ENCODE data around the gene SRXN1. TPM values are rescaled to one million over a fixed set of nuclear protein-coding genes. Genes with fewer than 3 reads are reported as not detected.

Gene SRXN1
- polyA plus RNA-seq, 2 of the 4 experiments (the other 2 are of a cell fraction): 183 to 262 TPM

DNA sequence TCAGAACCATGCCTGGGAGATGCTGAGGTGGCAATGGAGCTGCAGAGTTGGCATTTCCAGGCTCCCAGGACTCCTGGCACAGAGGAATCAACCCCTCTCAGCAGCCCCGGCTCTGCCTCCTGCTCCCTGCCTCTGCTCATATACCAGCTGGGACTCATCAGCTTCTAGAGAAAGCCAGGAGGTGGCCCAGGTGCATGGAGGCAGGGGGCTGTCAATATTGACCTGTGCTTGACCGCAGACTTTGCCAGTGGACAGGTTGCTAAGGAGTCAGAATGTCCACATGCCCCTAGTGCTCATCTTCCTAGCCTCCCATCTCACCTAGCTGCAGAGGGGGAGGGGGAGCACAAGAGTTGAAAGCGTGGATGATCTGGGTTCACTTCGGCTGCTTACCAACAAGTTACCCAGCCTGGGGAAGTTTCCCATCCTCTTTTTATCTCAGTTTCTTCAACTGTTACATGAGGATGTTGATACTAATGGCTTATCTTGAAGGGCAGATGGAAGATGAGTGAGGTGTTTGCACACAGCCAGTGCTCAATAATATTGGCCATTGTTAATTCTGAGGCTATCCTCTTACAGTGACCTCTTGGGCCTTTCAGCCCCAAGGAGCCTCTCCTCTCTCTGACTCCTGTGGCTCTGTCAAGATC is 31.8 kb upstream of the SRXN1 start:
- no peak for ATAC-seq
- ChIA-PET CTCF (interaction anchor here (1.5 to 1.6 kb wide), 2 partner anchors 15 to 54 kb away, joined by 3 to 6 read pairs; no protein-coding TSS in a partner anchor), POLR2A (no interaction called here)
- H3K9me3 ChIP-seq: no peaks in the 10 kb centered on the region
- no peak for DNase-seq (ENCODE audit: low read depth in 1 of 2, low spot score in 1 of 2)
- no peak overlapping the region for H3K27ac ChIP-seq
- 61% methylated on average over 4 of the region's 4 CpGs for WGBS (ENCODE audit: missing lambda C conversion rate)
- H3K4me3 ChIP-seq: no peak overlapping the region
- no peak for TF ChIP-seq PHF8 (IDR thresholded peaks at IDR 0.05; ENCODE audit: borderline replicate concordance, low read depth)
- no peaks in the 10 kb centered on the region for H3K4me1 ChIP-seq
- no peak for FAIRE-seq
- H3K4me2 ChIP-seq: no peak overlapping the region

DNA sequence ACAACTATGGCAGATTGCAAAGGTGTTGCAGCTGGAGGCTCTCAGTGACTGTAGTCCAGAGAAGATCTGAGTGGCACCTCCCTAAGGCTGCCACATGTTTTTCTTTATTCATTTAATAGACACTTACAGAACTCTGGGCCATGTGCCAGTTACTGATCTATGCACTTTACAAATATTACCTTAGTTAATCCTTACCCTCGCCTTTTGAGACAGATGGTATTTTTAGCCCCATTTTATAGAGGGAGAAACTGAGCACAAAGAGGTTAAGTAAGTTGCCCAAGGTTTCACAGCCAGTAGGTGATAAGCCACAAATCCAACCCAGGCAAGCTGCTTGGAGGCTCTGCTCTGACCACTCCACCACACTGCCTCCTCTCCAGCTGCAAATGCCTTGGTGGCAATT is 29.1 kb upstream of the SRXN1 start:
- POLR2A ChIA-PET: no interaction called here
- CTCF ChIA-PET: interaction anchor here (0.8 to 3.4 kb wide), 4 partner anchors 9 to 46 kb away, joined by 4 to 22 read pairs (median 6); no protein-coding TSS in a partner anchor
- Histone ChIP-seq H3K9me3 (no peaks in the 10 kb centered on the region), H3K4me2 (no peak overlapping the region), H3K4me1 (0 out of 3 replicates have a peak, but pooled peaks cover 3% of the 10 kb centered on the region), H3K4me3 (no peak overlapping the region), H3K27ac (no peak overlapping the region)
- WGBS (ENCODE audit: missing lambda C conversion rate): 24% methylated on average over 1 of the region's 1 CpG
- FAIRE-seq: no peak
- TF ChIP-seq NR3C1 (IDR thresholded peaks at IDR 0.05) (no peak), BHLHE40 (IDR thresholded peaks at IDR 0.05; ENCODE audit: low read depth, low read length) (no peak), EP300 (IDR thresholded peaks at IDR 0.05) (no peak), HEYL (CRISPR knock-in tag; IDR thresholded peaks at IDR 0.05) (no peak), HDAC2 (IDR thresholded peaks at IDR 0.05) (no peak), FOSL2 (IDR thresholded peaks at IDR 0.05) (no peak), FOSL2 (CRISPR knock-in tag; IDR thresholded peaks at IDR 0.05) (no peak), NPAS2 (CRISPR knock-in tag; IDR thresholded peaks at IDR 0.05; ENCODE audit: borderline replicate concordance) (no peak), ZFP36 (IDR thresholded peaks at IDR 0.05; ENCODE audit: borderline replicate concordance, partially characterized antibody) (no peak), JUNB (IDR thresholded peaks at IDR 0.05) (no peak), RCOR1 (IDR thresholded peaks at IDR 0.05; ENCODE audit: low read depth, low read length) (no peak), RFX5 (IDR thresholded peaks at IDR 0.05) (no peak), HOXB5 (CRISPR knock-in tag; IDR thresholded peaks at IDR 0.05) (no peak), KDM5A (IDR thresholded peaks at IDR 0.05) (no peak), CHD2 (IDR thresholded peaks at IDR 0.05; ENCODE audit: low read length, partially characterized antibody) (no peak)
- TF ChIP-seq, protein P1, sequence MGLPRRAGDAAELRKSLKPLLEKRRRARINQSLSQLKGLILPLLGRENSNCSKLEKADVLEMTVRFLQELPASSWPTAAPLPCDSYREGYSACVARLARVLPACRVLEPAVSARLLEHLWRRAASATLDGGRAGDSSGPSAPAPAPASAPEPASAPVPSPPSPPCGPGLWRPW (IDR thresholded peaks at IDR 0.05): no peak
- TF ChIP-seq, protein P2, sequence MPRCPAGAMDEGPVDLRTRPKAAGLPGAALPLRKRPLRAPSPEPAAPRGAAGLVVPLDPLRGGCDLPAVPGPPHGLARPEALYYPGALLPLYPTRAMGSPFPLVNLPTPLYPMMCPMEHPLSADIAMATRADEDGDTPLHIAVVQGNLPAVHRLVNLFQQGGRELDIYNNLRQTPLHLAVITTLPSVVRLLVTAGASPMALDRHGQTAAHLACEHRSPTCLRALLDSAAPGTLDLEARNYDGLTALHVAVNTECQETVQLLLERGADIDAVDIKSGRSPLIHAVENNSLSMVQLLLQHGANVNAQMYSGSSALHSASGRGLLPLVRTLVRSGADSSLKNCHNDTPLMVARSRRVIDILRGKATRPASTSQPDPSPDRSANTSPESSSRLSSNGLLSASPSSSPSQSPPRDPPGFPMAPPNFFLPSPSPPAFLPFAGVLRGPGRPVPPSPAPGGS (IDR thresholded peaks at IDR 0.05): no peak
- TF ChIP-seq, protein P3, sequence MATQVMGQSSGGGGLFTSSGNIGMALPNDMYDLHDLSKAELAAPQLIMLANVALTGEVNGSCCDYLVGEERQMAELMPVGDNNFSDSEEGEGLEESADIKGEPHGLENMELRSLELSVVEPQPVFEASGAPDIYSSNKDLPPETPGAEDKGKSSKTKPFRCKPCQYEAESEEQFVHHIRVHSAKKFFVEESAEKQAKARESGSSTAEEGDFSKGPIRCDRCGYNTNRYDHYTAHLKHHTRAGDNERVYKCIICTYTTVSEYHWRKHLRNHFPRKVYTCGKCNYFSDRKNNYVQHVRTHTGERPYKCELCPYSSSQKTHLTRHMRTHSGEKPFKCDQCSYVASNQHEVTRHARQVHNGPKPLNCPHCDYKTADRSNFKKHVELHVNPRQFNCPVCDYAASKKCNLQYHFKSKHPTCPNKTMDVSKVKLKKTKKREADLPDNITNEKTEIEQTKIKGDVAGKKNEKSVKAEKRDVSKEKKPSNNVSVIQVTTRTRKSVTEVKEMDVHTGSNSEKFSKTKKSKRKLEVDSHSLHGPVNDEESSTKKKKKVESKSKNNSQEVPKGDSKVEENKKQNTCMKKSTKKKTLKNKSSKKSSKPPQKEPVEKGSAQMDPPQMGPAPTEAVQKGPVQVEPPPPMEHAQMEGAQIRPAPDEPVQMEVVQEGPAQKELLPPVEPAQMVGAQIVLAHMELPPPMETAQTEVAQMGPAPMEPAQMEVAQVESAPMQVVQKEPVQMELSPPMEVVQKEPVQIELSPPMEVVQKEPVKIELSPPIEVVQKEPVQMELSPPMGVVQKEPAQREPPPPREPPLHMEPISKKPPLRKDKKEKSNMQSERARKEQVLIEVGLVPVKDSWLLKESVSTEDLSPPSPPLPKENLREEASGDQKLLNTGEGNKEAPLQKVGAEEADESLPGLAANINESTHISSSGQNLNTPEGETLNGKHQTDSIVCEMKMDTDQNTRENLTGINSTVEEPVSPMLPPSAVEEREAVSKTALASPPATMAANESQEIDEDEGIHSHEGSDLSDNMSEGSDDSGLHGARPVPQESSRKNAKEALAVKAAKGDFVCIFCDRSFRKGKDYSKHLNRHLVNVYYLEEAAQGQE (IDR thresholded peaks at IDR 0.05): no peak
- TF ChIP-seq, protein P4, sequence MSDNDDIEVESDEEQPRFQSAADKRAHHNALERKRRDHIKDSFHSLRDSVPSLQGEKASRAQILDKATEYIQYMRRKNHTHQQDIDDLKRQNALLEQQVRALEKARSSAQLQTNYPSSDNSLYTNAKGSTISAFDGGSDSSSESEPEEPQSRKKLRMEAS (IDR thresholded peaks at IDR 0.05): no peak
- TF ChIP-seq, protein P5, sequence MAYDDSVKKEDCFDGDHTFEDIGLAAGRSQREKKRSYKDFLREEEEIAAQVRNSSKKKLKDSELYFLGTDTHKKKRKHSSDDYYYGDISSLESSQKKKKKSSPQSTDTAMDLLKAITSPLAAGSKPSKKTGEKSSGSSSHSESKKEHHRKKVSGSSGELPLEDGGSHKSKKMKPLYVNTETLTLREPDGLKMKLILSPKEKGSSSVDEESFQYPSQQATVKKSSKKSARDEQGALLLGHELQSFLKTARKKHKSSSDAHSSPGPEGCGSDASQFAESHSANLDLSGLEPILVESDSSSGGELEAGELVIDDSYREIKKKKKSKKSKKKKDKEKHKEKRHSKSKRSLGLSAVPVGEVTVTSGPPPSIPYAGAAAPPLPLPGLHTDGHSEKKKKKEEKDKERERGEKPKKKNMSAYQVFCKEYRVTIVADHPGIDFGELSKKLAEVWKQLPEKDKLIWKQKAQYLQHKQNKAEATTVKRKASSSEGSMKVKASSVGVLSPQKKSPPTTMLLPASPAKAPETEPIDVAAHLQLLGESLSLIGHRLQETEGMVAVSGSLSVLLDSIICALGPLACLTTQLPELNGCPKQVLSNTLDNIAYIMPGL (CRISPR knock-in tag; IDR thresholded peaks at IDR 0.05; ENCODE audit: borderline replicate concordance): no peak
- TF ChIP-seq, protein P6, sequence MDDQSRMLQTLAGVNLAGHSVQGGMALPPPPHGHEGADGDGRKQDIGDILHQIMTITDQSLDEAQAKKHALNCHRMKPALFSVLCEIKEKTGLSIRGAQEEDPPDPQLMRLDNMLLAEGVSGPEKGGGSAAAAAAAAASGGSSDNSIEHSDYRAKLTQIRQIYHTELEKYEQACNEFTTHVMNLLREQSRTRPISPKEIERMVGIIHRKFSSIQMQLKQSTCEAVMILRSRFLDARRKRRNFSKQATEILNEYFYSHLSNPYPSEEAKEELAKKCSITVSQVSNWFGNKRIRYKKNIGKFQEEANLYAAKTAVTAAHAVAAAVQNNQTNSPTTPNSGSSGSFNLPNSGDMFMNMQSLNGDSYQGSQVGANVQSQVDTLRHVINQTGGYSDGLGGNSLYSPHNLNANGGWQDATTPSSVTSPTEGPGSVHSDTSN (IDR thresholded peaks at IDR 0.05): no peak
- DNase-seq (ENCODE audit: low read depth in 1 of 2, low spot score in 1 of 2): no peak
- ATAC-seq: no peak

Measured in A549 (cell line).